ENCODE data around the gene EXOC3L1.

EXOC3L1 gene

GRCh38 chr16:67198238-67198734 lies 8.3 kb upstream of the EXOC3L1 start:
- 0 out of 2 replicates have a peak, but pooled peaks have one; percentile 14 for TF ChIP-seq ZC3H10 (CRISPR knock-in tag; IDR thresholded peaks at IDR 0.05)
- no peak for TF ChIP-seq PATZ1 (CRISPR knock-in tag; IDR thresholded peaks at IDR 0.05; ENCODE audit: borderline replicate concordance)
- TF ChIP-seq RARB (CRISPR knock-in tag; IDR thresholded peaks at IDR 0.05), result no peak
- peak; percentile 68 for ATAC-seq

GRCh38 chr16:67197704-67198103 lies 7.8 kb upstream of the EXOC3L1 start:
- no peak for TF ChIP-seq ARNTL (CRISPR knock-in tag; IDR thresholded peaks at IDR 0.05; ENCODE audit: borderline replicate concordance, low read depth)
- TF ChIP-seq ZNF565 (CRISPR knock-in tag; conservative IDR thresholded peaks at IDR 0.05; ENCODE audit: low read depth), result no peak
- no peak for TF ChIP-seq TCF4 (CRISPR knock-in tag; IDR thresholded peaks at IDR 0.05; ENCODE audit: borderline replicate concordance)
- no peak for TF ChIP-seq ZFP3 (CRISPR knock-in tag; IDR thresholded peaks at IDR 0.05)
- no peak for TF ChIP-seq PPARA (CRISPR knock-in tag; IDR thresholded peaks at IDR 0.05; ENCODE audit: borderline replicate concordance)
- no peak for TF ChIP-seq BACH2 (CRISPR knock-in tag; IDR thresholded peaks at IDR 0.05; ENCODE audit: borderline replicate concordance)
- TF ChIP-seq SNAI2 (CRISPR knock-in tag; IDR thresholded peaks at IDR 0.05), result no peak
- TF ChIP-seq ESRRG (CRISPR knock-in tag; IDR thresholded peaks at IDR 0.05), result no peak
- no peak for TF ChIP-seq ISL1 (CRISPR knock-in tag; IDR thresholded peaks at IDR 0.05)
- no peak for TF ChIP-seq CSDC2 (CRISPR knock-in tag; IDR thresholded peaks at IDR 0.05)
- TF ChIP-seq ZNF8 (CRISPR knock-in tag; IDR thresholded peaks at IDR 0.05), result no peak
- TF ChIP-seq OSR1 (CRISPR knock-in tag; IDR thresholded peaks at IDR 0.05), result no peak
- TF ChIP-seq ZC3H10 (CRISPR knock-in tag; IDR thresholded peaks at IDR 0.05), result no peak
- no peak for TF ChIP-seq CREB5 (CRISPR knock-in tag; IDR thresholded peaks at IDR 0.05; ENCODE audit: low read depth)
- TF ChIP-seq POU6F1 (CRISPR knock-in tag; IDR thresholded peaks at IDR 0.05; ENCODE audit: borderline replicate concordance, low read depth), result no peak
- no peak for TF ChIP-seq PATZ1 (CRISPR knock-in tag; IDR thresholded peaks at IDR 0.05; ENCODE audit: borderline replicate concordance)
- no peak for TF ChIP-seq ZNF70 (CRISPR knock-in tag; IDR thresholded peaks at IDR 0.05)
- TF ChIP-seq CSRNP3 (CRISPR knock-in tag; IDR thresholded peaks at IDR 0.05), result no peak
- no peak for TF ChIP-seq TOX (CRISPR knock-in tag; IDR thresholded peaks at IDR 0.05; ENCODE audit: borderline replicate concordance)
- no peak for TF ChIP-seq GLIS3 (CRISPR knock-in tag; IDR thresholded peaks at IDR 0.05)
- no peak; the same call in 2 of the 3 replicates for ATAC-seq

- ATAC-seq, result no peak
Measured at GRCh38 chr16:67196881-67197280, 6.9 kb upstream of the EXOC3L1 start.

More at GRCh38 chr16:67196881-67197280, 6.9 kb upstream of the EXOC3L1 start:
- TF ChIP-seq CREB5 (CRISPR knock-in tag; IDR thresholded peaks at IDR 0.05; ENCODE audit: low read depth) (no peak), TSHZ2 (CRISPR knock-in tag; IDR thresholded peaks at IDR 0.05) (no peak), GLIS3 (CRISPR knock-in tag; IDR thresholded peaks at IDR 0.05) (no peak), TOX (CRISPR knock-in tag; IDR thresholded peaks at IDR 0.05; ENCODE audit: borderline replicate concordance) (no peak), ZC3H10 (CRISPR knock-in tag; IDR thresholded peaks at IDR 0.05) (no peak), ZFP3 (CRISPR knock-in tag; IDR thresholded peaks at IDR 0.05) (no peak), OSR1 (CRISPR knock-in tag; IDR thresholded peaks at IDR 0.05) (no peak), ARNTL (CRISPR knock-in tag; IDR thresholded peaks at IDR 0.05; ENCODE audit: borderline replicate concordance, low read depth) (no peak), ZFP30 (CRISPR knock-in tag; IDR thresholded peaks at IDR 0.05) (no peak)

Measured in SK-N-SH treated with all-trans-retinoic acid at 6 μM for 48 hours (cell line).